Measurements from ENCODE around the gene PGC. TPM values are rescaled to one million over a fixed set of nuclear protein-coding genes. Genes with fewer than 3 reads are reported as not detected.

PGC gene
- total and polyA plus RNA-seq, 2 of the 8 experiments (the other 6 are each of a cell fraction or from before 2014, with no cell fraction given): 0.09 TPM; not detected in 1

DNA sequence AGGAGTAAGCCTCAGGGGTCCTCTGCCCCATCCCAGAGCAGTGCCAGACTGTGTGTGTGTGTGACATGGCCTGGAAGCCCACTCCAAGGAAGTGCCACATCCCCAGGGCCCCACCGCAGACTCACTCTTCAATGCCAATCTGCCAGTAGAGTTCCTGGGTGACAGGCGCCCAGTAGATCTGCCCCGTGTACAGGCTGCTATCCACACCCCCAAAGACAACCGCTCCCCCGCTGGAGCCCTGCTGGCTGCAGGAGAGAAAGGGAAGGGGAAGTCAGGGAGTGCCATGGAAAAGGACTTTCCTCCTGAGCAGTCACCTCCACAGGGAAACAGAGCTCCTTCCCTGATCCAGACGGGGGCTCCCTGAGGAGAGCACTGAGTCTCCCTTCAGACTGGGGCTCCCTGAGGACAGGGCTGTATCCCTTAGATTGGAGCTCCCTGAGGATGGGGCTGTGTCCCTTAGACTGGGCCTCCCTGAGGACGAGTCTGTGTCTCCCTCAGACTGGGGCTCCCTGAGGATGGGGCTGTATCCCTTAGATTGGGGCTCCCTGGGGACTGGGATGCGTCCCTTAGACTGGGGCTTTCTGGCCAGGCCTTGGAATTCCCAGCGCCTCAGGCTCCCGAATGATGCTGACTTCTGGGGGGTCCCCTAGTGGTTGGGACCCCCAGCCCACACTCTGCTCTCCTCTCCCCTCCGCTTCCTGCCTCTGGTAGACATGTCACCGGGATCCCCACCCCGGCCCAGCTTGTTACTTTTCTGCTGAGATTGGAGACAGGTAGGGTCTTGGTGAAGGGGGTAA is 6.6 kb downstream of the PGC start:
- peaks cover 0 to 5% (median 4%) of the 10 kb centered on the region in 4 experiments; a peak in 5 of 7 replicates for H3K4me1 ChIP-seq (replicated peaks in 1 of 4; ENCODE audit: control insufficient read depth in 3 of 4, insufficient read depth in 4 of 4, low read length in 3 of 4)
- no peak overlapping the region for H3K4me3 ChIP-seq (ENCODE audit: extremely low read depth in 1 of 4, insufficient read depth in 2 of 4, low read depth in 3 of 4, low read length in 4 of 4)
- H3K23me2 ChIP-seq (ENCODE audit: low read depth, low read length): no peaks in the 10 kb centered on the region; the same call in 1 of the 2 replicates
- no peak overlapping the region for H4K5ac ChIP-seq (ENCODE audit: insufficient read length, low read depth, low read length)
- peak overlapping the region; percentile 15; the same call in 1 of the 2 replicates for H4K8ac ChIP-seq (ENCODE audit: extremely low read depth, insufficient read depth, low read length)
- CTCF ChIA-PET (ENCODE audit: partially characterized antibody): interaction anchor here (0.9 to 4.6 kb wide), 5 partner anchors 30 to 56 kb away, joined by 3 to 21 read pairs (median 5); no protein-coding TSS in a partner anchor
- H2AK5ac ChIP-seq (ENCODE audit: low read depth, low read length): no peak overlapping the region
- H2BK20ac ChIP-seq (ENCODE audit: low read length): no peak overlapping the region
- no peak overlapping the region for H3K9ac ChIP-seq (replicated peaks in 1 of 4; ENCODE audit: extremely low read depth in 1 of 4, low read depth in 3 of 4, low read length in 3 of 4)
- 86% methylated on average over 13 of the region's 13 CpGs; no CpG with 5 or more reads in 1 of the 2 experiments for WGBS, 2 experiments (ENCODE audit: extremely low coverage in 1 of 2, insufficient coverage in 1 of 2, insufficient read length in 1 of 2, insufficient replicate concordance in 2 of 2, low coverage in 1 of 2, low lambda C conversion rate in 2 of 2, missing lambda C conversion rate in 1 of 2)
- POLR2A ChIA-PET (ENCODE audit: partially characterized antibody): interaction anchor here (0.7 kb wide), 1 partner anchor 198 kb away, joined by 3 read pairs; no protein-coding TSS in a partner anchor
- no peak overlapping the region for H3K18ac ChIP-seq (ENCODE audit: extremely low read depth, low read length)
- no peak overlapping the region for H3K23ac ChIP-seq (ENCODE audit: insufficient read length)
- TF ChIP-seq CTBP2 (IDR thresholded peaks at IDR 0.05; ENCODE audit: borderline replicate concordance, insufficient read depth, insufficient read length, low read length) (no peak), CEBPB (IDR thresholded peaks at IDR 0.05; ENCODE audit: low read depth, low read length) (no peak)
- H4K20me1 ChIP-seq (replicated peaks in 1 of 2; ENCODE audit: control insufficient read depth in 1 of 2, insufficient read depth in 2 of 2, low read length in 2 of 2): no peaks in the 10 kb centered on the region
- no peak overlapping the region for H3K4me2 ChIP-seq (ENCODE audit: insufficient read depth in 1 of 2, low read depth in 2 of 2, low read length in 2 of 2)
- no peak overlapping the region for H2BK120ac ChIP-seq (replicated peaks; ENCODE audit: low read depth, low read length)
- no peak overlapping the region for H3K4ac ChIP-seq (replicated peaks; ENCODE audit: insufficient read length, low read depth, low read length)
- H3K79me2 ChIP-seq (ENCODE audit: control insufficient read depth in 1 of 2, insufficient read depth in 2 of 2, low read length in 2 of 2): no peaks in the 10 kb centered on the region
- H2AFZ ChIP-seq (ENCODE audit: low read length): no peak overlapping the region
- DNase-seq (ENCODE audit: low read depth in 1 of 2, low spot score in 2 of 2) (no peak), FAIRE-seq (no peak)
- no peak overlapping the region for H4K91ac ChIP-seq (replicated peaks; ENCODE audit: insufficient read length, low read length)
- H3K79me1 ChIP-seq (ENCODE audit: low read depth, low read length): no peaks in the 10 kb centered on the region
- no peak overlapping the region for H3K14ac ChIP-seq (ENCODE audit: insufficient read length)
- H2BK15ac ChIP-seq (ENCODE audit: low read length): no peak overlapping the region
- no peak overlapping the region for H3K56ac ChIP-seq (replicated peaks; ENCODE audit: insufficient read length, low read depth, low read length)
- no peaks in the 10 kb centered on the region for H3K36me3 ChIP-seq (ENCODE audit: control insufficient read depth in 2 of 4, insufficient read depth in 4 of 4, low read length in 3 of 4)
- H2BK12ac ChIP-seq (ENCODE audit: low read depth, low read length): no peak overlapping the region
- no peaks in the 10 kb centered on the region; a peak in 2 of 7 replicates for H3K27me3 ChIP-seq (replicated peaks in 1 of 4; ENCODE audit: control insufficient read depth in 3 of 4, extremely low read depth in 1 of 4, insufficient read depth in 3 of 4, low read length in 3 of 4)
- H2BK5ac ChIP-seq (ENCODE audit: low read depth, low read length): no peak overlapping the region
- H3K27ac ChIP-seq (ENCODE audit: low read depth, low read length): no peak overlapping the region
- H3K9me3 ChIP-seq (ENCODE audit: insufficient read depth in 2 of 2, low read depth in 1 of 2, low read length in 1 of 2): no peaks in the 10 kb centered on the region

Measured in H1 (cell line).